Measurements from ENCODE around the gene FGF8.
"Not testable (repeated sequence)": the region's sequence is repeated elsewhere in the genome, so short reads cannot be mapped to it uniquely, and the experiment has no call there.

The FGF8 gene, protein sequence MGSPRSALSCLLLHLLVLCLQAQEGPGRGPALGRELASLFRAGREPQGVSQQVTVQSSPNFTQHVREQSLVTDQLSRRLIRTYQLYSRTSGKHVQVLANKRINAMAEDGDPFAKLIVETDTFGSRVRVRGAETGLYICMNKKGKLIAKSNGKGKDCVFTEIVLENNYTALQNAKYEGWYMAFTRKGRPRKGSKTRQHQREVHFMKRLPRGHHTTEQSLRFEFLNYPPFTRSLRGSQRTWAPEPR

DNA sequence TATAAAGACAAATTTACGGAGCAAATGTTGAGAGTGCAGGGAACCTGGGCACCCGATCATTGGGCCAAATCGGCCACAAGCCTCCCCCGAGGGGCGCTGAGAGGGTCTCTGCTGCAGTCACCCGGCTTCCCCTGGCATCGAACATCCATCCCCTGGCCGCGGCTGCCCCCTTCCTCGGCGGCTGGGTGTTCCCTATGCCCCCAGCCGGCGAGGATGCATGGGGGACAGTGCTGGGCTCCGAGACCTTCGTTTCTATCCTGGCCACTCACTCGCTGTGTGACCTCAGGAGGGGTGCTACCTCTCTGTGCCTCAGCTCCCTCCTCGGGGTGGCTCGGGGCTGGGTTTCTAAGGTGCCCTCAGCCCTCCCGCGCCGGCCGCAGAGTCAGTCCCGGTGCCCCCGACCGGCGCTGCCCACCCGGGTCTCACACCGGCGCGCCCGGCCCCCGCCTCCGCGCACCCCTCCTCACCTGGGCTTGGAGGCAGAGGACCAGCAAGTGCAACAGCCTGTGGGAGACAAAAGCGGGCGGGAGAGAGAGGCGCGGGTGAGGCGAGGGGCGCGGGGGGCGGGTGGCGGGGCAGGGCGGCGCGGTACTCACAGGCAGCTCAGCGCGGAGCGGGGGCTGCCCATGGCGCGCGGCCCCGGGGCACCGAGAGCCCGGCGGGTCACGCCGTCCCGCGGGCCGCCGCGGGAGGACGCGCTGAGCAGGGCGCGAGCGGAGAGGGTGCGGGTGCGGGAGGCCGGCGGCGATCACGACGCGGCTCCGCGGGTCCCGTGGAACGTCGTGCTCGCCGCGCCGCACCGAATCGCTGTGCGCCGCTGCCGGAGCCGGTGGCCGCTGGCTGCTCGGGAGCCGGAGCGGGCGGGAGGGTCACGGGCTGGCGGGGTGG is at the start of gene FGF8:
FGF8 (minus strand) TSS at position 842 of the 888 bp plus-strand sequence; CDS start at position 628, 214 bp downstream.
- no peak for DNase-seq (ENCODE audit: low read depth)

GRCh38 chr10:101824736-101825135 is 48.8 kb upstream of the FGF8 start:
- no peak for DNase-seq (ENCODE audit: low read depth)

DNA sequence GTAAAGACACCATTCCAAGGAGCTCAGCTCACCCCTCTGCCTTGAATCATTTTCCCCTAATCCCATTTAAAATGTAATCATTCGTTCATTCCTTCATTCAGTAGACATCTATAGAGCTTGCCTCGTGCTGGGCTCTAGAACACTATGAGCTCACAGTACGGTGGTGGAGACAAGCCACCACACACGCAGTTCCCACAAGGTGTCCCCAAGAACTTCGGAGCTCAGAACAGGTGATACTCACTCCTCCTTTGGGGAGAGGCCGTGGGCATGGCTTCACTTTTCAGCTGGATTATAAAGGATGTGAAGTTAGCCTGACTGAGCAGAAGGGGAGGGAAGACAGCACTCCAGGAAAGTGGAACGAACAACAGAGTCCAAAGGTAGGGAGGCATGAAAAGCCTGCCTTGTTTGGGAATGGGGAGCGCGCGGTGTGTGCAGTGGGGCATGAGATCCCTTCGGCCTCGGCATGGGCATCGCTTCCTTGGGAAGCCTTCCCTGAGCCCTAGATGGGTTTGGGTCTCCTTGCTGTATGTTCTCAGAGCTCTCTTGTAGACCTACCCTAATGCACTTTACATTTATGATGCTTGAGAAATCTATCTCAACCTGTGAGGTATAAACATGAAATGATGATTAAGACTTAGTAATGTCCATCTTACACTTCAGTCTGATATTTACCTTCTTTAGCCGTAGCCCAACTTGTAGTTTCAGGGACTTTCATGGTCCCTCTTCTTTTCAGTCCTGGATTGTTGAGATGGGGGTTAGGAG is 43.1 kb upstream of the FGF8 start:
- DNase-seq (ENCODE audit: low read depth), result no peak

DNA sequence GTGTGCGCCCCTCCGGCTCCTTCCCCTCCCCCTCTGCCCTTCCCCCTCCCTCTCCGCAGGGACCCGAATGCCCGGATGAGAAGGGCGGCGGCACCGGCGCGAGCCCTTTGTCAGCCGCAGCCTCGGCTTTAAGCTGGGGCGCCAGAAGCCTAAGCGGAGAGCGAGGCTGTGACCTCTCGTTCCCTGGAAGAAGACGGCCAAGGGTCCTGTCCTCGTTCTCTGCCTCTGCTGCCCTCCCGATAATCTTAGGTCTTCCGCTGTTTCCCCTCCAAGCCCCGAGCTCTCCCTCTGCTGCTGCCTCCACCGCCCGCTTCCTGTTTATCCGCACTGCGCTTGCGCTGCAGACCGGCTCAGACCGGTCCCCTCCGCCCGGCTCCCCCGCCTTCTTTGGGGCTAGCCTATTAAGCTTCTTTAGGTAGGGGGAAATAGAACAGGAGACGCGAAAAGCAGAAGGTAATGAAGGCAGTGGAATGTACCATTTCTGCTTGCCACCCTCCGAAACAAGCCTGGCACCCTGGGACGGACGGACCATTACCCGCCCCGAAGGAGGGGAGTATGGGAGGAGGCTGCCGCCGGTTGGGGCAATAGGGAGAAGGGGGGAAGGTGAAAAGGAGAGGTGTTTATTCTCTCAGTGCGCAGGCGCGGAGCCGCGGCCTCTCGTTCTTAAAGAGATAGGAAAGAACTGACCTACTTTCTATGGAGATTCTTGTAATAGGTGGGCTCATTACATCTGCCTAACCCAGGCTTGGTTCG is 42.4 kb upstream of the FGF8 start, which contains the start of gene OGA:
OGA (minus strand) TSS at position 326 of the 753 bp plus-strand sequence. CDS start 422 bp downstream, outside the sequence.
- DNase-seq (ENCODE audit: low read depth), result peak; percentile 100

GRCh38 chr10:101817337-101818118 is 41.6 kb upstream of the FGF8 start:
- DNase-seq (ENCODE audit: low read depth), result peak; percentile 94

DNA sequence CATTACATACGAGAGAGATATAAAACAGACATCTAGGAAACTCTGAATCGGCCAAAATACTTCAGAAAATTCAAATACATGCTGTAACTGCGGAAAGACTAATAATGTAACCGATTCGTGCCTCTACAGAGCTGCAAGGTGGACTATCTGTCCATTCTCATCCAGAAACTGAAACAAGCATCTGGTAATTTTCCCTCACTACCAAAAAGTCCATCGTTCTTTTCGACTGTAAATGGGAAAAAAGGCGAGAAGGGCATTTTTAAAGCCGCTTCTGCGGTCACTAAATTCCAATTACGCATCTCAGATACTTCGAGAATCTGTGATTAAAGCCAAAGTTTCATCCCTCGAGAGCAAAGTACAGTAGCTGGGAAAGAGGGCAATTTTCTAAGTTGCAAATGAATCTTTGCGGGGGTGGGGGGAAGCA is 41.0 kb upstream of the FGF8 start:
- peak; percentile 24 for DNase-seq (ENCODE audit: low read depth)

- DNase-seq (ENCODE audit: low read depth), result no peak
Observed at GRCh38 chr10:101816376-101816775, 40.5 kb upstream of the FGF8 start.

DNA sequence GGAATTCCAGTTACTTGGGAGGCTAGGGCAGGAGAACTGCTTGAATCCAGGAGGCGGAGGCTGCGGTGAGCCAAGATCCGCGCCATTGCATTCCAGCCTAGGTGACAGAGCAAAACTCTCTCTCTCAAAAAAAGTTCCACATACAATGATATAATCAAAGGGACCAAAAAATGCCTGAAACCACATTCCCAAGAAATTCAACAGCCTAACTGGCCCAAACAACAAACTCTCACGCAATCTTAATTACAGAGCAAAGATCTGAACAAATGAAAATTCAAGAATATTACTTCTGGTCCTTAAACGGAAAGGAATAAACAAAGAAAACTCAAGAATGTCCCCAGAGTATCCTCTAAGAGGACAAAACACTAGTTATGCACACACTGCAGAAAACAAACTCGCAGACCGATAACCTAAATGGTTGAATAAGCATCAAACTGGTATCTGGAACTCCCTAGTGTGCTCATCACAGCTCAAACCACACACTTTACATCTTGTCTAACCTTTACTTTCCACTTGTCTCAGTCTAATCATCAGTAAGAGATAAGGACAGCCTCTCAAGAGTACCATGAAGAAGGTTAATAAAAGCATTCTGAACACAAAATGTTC is 38.7 kb upstream of the FGF8 start:
- DNase-seq (ENCODE audit: low read depth), result peak; percentile 57

- no peak for DNase-seq (ENCODE audit: low read depth)
Observed at GRCh38 chr10:101812606-101813005, 36.7 kb upstream of the FGF8 start.

DNA sequence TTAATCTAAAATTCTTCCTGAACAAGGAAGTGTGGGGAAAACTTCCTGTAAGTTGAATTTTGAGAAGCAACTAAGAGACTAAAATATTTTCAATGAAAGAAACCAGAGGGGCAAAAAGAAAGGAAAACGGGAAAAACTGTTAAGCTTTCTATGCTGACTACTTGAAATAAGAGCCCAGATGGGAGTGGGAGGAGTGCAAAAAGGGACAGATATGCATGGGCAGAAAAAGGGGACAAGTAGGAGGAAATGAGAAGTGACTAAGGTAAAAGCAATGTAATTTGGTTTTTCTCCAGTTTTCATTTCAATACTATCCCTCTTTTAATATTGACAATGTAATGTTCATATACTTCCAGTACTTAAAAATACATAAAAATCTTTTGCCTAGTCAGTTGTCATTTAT is 31.2 kb upstream of the FGF8 start:
- no peak for DNase-seq (ENCODE audit: low read depth)

- DNase-seq (ENCODE audit: low read depth), result no peak
Observed at GRCh38 chr10:101803511-101803910, 27.6 kb upstream of the FGF8 start.

- no peak for DNase-seq (ENCODE audit: low read depth)
Observed at GRCh38 chr10:101797403-101798059, 21.6 kb upstream of the FGF8 start.

- no peak for DNase-seq (ENCODE audit: low read depth)
Observed at GRCh38 chr10:101793526-101793925, 17.6 kb upstream of the FGF8 start.

- DNase-seq (ENCODE audit: low read depth), result no peak
Observed at GRCh38 chr10:101789686-101790085, 13.8 kb upstream of the FGF8 start.

- not testable (repeated sequence) for DNase-seq (ENCODE audit: low read depth)
Observed at GRCh38 chr10:101789231-101789630, 13.3 kb upstream of the FGF8 start.

GRCh38 chr10:101785801-101786200 is 9.9 kb upstream of the FGF8 start:
- DNase-seq (ENCODE audit: low read depth), result no peak

DNA sequence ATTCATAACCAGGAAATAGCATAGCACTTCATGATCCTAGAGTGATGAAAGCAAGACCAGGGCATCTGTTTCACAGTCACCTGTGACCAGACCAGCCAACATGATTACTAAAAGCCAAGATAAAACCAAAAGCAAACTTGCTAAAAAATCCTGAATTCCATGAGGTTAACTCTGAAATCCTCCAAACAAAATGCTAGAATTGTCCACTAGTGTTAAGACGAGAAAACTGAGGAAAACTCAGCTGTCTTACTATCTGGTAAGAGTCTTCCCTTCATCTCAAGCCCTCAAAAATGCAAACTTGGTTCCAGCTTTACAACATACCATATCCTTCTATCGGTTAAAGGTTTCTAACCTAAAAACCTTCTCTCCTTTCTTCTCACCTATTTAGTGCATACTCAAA is 8.6 kb upstream of the FGF8 start:
- no peak for DNase-seq (ENCODE audit: low read depth)

GRCh38 chr10:101783736-101784118 is 7.8 kb upstream of the FGF8 start:
- peak; percentile 11 for DNase-seq (ENCODE audit: low read depth)

DNA sequence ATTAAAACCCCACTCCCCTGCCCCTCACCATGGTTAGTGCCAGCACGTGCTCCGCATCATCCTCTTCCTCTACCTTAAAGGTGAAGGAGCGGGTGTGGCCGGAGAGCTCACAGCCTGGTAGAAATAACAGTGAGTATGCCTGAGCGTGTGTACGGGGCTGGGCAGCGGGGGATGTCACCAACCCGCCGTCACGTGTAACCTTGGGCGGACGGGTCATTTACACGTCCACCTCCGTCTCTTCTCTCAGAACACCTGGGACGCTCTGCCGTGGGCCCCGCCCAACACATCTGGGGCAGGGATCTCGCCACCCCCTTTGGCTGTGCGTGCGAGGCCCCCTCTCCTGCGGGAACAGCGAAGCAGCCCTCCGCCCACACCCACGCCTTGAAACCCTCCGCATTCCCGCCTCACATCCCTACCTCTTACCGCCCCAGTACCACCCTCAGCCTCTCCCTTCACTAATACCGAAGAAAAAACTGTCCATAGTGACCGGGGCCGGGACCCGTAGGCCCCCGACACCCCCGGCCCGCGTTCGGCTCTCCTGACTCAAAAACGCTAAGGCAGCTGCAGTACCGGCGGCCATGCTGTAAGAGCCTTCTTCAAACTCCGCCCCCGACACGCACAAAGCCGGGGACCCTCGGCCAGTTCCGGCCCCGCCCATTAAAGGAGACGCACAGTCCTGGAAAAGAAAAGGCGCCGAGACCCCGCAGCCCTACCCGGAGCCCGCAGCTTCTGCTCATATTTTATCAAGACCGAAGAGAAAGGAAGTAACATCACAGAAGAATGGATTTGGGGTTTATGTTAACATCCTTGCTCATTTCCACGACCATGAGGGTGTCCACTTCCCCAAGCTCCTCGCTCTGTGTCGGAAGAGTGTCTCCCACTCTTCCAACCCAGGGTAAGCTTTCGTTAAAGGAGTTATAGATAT is 7.2 kb upstream of the FGF8 start, which contains the start of gene NPM3:
NPM3 (minus strand) TSS at position 636 of the 925 bp plus-strand sequence; CDS start at position 580, 56 bp downstream.
- DNase-seq (ENCODE audit: low read depth), result peak; percentile 59

Data from amniotic epithelial cell (primary cell).